NT2/D1 (cell line): ENCODE results near the gene CHST15.

ENCODE experiments used
- SUZ12 ChIP-seq: IDR thresholded peaks from 2 replicates; pipeline ENCODE4 v1.6.1; 2011; ENCODE audit not compliant: insufficient read length, insufficient read depth; ENCODE audit errors: extremely low read depth
- ZNF274 ChIP-seq: IDR thresholded peaks from 2 replicates; pipeline ENCODE4 v1.6.1; 2011; ENCODE audit warnings: mild to moderate bottlenecking, low read depth, low read length

GRCh38 chr10:124014416-124015154, 78.8 kb downstream of the CHST15 start:
- no peak for TF ChIP-seq SUZ12
- no peak for TF ChIP-seq ZNF274
